C1 segment of cervical spinal cord (tissue), 14 donors: ENCODE measurements around the gene HCAR3.
"Not testable (repeated sequence)": the region's sequence is repeated elsewhere in the genome, so short reads cannot be mapped to it uniquely, and the experiment has no call there.

Experiments
- DNase-seq, 14 donors: peaks; one replicate each; lab custom pipeline; 2025; lab: John Stamatoyannopoulos, UW

Gene HCAR3

DNA sequence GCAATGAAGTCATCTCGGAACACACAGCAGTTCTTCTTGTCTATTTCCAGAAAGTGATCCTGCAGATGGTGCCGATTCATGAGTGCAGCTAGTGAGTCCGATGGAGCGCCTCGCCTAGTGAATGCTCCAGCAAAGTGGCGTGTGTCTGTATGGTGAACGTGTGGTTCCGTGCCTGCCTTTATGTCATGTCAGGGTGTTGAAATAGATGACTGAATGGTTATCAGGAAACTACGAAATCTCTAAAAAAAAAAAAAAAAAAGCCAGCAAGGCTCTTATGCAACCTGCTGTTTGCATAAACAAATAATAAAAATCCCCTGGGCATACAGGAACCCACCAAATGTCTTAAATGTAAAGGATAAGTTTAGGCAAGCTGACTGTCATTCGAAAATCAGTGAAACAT is at the start of gene HCAR3:
Gene HCAR3 (minus strand): TSS at position 154 of the 400 bp plus-strand sequence. CDS start 74 bp downstream, at position 80.
- DNase-seq = not testable (repeated sequence)

DNA sequence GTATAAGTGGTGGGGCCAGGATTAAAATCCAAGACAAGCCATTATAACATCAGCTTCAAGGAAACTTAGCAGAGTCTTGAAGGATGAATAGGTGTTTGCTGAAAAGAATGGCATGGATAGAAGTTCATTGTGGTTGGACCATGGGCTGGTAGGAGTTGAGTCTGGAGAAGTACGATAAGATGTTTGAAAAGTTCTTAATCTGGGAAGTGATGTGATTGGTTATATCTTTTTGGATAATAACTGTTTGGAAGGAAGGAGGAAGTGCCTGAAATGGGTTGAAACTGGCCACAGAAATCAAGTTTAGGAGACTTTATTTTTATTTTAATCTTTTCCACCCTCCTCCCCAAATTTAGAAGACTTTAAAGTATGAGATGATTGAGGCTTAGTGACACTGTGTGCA is 41.0 kb upstream of the HCAR3 start:
- DNase-seq = no peak

DNA sequence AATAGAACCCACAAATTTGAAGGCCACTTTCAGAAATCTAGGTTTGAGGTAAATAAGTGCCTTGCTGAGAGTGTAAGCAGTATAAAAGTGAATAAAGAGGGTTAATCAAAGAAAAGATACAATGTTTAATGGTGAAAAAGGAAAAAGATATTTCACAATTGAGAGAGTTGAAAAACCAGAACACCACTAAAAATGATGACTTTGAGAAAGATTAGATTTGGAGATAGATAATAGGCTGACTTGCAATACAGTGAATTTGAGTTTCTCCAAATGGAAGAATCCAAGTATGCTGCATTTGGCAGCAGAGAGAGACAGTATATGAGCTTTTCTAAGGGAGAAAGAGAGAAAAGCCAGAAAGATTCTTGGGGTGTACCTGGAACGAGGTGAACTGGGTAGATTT is 38.2 kb upstream of the HCAR3 start:
- DNase-seq = no peak

DNA sequence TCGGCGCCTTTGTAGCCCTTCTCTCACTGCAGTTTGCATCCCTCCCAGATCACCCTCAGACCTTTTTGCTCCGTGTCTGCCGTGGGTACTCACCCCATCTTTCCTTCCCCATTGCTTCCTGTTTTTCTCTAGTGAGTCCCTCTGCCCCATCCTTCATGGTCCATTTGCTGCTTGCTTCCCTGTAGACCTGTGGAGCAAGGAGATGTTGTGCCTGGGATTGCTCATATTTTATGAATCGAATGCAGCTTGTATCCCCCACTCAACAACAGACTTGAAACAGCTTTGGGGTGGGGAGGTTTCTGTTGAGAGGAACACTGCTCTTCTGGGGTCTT is 36.7 kb upstream of the HCAR3 start:
- DNase-seq = peak in 1 of 14 donors; percentile 31

DNA sequence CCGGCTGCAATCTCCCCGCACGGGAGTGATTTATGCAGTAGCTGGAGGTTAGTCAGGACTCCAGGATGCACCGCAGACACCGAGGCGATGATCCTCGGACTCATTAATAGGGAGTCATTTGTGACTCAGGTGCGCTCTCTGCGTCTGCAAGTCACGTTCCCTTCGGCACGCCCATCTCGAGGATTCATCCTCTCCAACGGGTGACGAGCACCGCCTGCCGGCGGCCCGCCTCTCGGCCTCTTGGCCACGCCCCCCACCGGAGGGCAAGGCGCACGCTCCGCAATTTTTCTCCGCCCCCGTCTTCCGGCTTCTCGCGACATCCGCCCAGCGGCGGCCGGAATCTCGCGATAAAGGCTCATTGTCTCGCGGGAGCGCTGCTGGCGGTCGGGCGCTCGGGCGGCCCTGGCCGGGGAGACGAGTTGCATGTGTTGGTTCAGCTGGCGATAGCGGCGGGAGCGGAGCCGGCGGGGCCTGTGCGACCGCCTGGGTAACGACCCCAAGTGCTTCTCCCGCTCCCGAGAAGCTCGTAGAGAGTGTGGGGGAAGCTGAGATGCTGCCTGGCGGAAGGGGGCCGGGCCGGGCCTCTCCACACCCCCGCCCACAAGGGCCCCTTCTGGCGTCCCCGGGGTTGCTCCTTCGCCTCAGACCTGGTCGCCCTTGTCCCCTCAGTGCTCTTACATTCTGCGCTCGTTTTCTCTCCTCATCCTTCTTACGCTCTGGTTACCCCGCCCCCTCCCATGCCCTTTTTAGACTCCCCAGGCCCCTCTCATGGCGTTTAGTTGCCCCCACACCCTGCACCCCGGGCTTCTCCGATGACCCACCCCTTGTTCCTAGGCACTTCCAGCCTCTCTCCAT is 36.1 kb upstream of the HCAR3 start, which contains the start of gene DENR:
Gene DENR (plus strand): TSS at position 361 of the 855 bp plus-strand sequence. CDS start 878 bp downstream, outside the sequence.
- DNase-seq = peak; percentile 85 to 97 (median 94)

DNA sequence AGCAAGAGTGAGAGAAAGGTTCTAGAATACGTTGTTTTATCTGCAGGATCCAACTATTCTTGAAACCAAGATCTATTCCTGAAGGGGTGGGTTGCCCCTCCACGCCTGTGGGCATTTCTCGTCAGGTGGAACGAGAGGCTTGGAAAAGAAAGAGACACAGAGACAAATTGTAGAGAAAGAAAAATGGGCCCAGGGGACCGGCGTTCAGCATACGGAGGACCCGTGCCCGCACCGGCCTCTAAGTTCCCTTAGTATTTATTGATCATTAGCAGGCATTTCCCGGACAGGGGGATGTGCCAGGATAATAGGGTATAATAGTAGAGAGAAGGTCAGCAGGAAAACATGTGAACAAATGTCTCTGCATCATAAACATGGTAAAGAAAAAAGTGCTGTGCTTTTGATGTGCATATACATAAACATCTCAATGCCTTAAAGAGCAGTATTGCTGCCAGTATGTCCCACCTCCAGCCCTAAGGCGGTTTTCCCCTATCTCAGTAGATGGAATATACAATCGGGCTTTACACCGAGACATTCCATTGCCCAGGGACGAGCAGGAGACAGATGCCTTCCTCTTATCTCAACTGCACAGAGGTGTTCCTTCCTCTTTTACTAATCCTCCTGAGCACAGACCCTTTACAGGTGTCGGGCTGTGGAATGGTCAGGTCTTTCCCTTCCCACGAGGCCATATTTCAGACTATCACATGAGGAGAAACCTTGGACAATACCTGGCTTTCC is 34.3 kb upstream of the HCAR3 start:
- not testable (repeated sequence) for DNase-seq

DNA sequence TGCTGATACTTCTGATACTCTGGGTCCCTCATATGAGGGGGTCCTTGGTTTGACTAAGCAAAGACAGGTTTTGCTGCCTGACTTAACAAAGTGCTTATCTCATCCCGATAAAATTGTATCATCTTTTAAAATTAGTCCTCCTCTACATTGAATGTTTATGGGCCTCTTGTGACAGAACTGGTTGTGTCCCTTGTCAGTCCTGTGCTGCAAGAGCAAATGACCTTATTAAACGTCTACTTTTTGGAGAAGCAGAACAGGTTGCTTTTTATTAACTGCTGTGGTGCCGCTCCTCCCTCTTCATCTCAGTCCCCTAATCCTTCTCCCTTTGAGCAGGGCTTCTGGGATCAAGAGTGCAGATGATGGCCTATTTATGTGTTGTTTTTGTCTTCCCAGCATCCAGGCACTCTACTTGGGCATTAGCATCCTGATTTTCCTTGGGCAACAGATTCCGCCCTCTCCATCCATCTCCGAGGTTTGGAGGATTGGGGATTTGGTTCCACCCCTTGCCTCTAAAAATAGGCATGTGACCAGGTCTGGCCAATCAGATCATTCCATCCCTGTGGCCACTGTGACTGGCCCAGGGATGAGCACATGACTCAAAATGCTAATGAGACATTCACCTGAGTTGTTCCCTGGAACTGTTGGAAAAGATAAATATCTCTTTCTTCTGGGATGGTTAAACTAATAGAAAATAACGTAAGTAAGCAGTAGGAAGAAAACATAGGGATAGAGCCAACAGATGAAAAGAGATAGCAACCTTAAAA is 33.1 kb upstream of the HCAR3 start:
- no peak for DNase-seq

DNA sequence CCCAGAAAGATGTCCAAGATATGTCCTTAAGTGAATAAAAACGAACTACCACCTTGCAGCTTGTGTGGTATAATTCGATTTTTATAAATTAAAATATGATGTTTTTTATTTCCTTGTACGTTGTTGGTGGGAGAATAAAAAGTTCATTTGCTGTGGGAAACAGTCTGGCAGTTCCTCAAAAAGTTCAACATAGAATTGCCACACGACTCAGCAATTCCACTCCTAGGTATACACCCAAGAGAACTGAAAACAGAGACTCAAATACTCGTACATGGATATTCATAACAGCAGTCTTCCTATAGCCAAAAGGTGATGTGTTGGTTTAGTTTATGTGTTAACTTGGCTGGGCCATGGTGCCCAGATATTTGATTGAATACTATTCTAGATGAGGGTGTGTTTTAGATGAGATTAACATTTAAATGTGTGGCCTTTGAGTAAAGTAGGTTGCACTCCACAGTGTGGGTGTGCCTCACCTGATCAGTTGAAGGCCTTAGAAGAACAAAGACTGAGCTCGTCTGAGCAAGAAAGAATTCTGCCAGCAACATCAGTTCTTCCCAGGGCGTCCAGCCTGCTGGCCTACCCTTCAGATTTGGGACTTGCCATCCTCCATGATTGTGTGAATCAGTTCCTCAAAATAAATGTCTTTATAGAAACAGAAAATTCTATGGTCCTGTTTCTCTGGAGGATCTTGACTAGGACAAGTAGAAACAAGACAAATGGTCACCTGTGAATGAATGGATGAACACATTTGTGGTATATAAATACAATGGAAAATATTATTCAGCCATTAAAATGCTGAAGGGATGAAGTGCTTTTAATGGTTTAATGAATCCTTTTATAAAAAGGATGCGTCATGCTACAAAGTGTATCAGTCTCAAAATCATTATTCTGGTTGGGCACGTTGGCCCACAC is 30.9 kb upstream of the HCAR3 start:
- no peak for DNase-seq

DNA sequence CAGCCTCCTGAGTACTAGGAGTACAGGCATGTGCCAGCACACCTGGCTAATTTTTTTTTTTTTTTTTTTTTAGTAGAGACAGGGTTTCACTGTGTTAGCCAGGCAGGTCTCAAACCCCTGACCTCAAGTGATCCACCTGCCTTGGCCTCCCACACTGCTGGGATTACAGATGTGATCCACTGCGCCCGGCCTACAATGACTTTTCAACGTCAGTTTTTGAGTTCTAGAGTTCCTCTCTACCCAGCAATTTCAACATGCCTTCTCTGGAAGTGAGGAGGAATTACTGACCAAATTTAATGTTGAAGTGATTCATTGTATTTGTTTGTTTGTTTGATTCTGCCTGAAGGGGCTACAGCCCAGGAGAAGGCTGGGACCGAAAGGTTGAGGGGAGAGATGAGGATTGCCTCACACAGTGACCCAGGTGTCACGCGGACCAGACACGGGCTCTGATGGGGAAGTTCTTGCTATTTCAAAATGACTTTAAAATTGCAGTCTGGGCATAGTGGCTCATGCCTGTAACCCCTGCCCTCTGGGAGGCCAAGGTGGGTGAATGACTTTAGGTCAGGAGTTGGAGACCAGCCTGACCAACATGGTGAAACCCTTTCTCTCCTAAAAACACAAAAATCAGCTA is 27.4 kb upstream of the HCAR3 start:
- peak in 4 of 14 donors; percentile 3 to 22 (median 8) for DNase-seq

DNA sequence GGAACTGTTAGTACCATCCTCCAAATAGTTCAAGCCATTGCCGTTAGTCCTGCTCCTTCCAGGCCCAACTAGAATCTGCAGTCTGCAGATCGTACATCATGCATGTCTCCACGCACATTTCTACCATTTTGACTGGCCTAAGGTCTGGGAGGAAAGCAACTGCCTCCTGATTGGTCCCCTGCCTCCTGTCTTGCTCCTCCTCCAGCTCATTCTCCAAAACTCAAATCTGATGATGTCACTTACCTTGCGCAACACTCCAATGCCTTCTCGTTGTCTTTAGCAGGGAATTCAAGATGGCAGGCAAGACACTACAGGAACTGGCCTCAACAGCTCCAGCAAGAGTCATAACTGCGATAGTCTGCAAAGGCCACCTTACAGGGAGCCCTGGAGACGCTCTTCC is 23.7 kb upstream of the HCAR3 start:
- no peak for DNase-seq

DNA sequence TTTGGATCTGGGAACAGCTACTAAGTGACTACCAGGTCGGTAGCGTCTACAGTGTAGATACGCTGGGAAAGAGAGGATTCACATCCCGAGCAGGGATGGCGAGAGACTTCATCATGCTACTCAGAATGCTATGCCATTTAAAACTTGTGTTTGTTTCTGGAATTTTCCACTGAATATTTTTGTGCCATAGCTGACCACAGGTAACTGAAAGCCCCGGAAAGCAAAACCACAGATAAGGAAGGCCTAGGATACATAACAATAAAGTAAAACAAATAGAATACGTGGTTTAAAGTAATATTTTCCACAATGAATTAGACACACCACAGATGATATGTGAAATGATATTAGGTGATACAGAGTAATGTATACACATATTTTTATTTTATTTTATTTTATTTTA is 22.0 kb upstream of the HCAR3 start:
- no peak for DNase-seq

DNA sequence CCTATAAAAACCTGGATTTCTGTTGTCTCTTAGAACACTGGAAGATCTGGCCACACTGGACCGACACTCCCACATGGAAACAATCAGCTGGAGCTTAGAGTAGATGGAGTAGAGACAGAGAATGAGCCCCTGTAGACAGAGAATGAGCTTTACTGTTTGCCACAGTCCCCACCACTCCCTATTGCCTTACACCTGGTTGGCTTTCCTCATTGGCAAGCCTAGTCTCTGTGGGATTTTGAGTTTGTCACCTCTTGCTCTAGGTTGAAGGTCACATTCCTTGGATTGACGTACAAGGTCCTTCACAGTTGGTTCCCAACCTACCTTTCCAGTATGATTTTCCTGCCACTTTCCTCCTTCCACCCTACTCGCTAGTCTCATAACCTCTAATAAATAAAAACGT is 16.0 kb upstream of the HCAR3 start:
- DNase-seq = no peak

DNA sequence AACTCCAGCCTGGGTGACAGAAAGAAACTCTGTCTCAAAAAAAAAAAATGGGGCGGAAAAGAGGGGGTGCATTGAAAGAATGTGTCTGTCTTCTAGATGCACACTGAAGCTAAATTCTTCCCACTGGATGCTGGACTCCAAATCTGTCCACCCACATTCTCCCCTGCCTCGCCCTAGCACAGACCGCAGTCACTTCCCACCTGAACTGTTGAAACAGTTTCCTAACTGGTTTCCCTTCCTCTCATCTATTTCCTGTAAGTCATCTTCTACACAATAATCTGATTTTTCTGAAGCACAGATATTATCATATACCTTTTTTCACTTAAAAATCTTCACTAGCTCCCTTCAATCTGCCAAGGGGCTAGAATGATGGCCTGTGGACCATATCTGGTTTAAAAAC is 15.6 kb upstream of the HCAR3 start:
- no peak for DNase-seq

DNA sequence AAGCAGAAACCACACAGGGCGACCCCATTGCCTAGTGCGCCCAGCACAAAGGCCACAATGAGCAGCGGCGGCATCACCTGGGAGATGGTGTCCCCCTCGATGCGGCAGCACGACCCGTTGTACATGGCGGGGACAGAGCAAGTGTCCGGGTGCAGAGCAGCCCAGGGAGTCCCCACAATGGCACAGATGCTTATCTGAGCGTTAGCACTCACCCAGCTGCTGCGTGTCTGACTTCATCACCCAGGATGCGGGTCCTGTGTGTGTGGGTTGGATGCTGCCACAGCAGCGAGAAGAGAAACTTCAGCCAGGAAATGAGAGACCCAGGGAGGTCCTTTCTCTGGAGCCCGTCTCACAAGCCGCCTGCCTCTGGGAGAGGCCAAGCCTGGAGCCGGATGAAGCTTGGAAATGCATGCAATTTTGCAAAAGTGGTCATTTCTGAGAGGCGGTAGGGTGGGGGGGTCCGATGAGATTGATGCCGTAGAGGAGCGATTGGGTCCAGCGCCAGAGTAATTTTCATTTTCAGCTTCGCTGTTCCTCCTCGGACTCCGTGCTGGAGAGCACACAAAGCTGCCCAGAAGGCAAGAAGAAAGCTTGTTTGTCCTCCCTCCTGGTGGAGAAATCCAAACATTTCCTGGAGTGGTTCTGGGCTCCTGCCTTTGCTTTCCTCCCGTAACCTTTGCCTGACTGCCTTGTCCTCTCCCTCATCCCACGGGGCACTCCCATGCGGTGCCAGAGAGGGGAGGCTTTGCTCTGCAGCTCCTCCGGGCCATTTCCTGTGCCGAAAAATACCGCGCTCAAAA is 13.8 kb upstream of the HCAR3 start, which contains the start of gene HCAR1:
Gene HCAR1 (minus strand): TSS at position 630 of the 800 bp plus-strand sequence. CDS start 505 bp downstream, at position 125.
- DNase-seq = no peak

DNA sequence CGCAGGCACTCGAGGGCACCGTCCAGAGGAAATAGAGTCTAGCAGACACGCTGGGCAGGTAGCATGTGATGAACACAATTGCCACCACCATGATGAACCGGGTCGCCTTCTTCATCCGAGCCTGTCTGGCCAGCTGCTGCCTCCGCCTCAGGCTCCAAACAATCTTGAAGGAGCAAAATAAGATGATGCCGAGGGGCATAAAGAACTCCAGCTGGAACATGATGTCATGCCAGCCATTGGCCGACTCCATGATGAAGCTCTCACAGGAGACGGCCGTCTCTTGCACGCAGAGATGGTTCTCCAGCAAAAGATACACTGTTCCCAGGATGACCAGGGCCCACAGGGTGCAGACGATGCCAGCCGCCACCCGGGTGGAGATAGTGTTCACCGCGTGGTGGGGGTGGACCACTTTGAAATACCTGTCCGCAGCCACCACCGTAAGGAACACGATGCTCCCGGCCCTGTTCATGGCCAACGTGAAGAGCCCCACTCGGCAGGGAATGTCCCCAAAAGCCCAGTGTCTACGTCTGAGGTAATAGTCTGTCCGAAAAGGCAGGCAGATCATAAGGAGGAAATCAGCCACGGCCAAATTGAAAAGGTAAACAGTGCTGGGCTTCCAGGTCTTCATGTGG is 13.1 kb upstream of the HCAR3 start:
- DNase-seq = no peak

DNA sequence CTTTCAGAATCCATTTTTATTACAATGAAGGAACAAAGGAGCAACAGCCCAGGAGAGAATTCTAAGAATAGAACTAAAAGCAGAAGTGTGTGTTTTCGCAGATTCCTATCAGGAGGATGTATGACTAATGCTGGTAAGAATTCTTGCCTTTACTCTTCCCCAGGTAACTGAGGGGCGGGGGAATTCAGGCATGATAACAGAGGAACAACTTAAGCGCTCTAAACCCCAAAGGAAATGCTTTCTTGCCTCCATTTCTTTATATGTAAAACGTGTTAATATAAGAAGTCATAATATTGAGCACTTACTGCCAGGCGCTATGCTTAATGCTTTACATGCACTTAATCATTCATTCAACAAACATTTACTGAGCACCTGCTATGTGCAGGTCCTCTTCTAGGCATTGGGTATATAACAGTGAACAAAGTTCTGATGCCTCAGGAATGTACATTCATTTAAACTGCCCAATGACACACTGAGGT is 9.5 kb upstream of the HCAR3 start:
- DNase-seq = no peak

DNA sequence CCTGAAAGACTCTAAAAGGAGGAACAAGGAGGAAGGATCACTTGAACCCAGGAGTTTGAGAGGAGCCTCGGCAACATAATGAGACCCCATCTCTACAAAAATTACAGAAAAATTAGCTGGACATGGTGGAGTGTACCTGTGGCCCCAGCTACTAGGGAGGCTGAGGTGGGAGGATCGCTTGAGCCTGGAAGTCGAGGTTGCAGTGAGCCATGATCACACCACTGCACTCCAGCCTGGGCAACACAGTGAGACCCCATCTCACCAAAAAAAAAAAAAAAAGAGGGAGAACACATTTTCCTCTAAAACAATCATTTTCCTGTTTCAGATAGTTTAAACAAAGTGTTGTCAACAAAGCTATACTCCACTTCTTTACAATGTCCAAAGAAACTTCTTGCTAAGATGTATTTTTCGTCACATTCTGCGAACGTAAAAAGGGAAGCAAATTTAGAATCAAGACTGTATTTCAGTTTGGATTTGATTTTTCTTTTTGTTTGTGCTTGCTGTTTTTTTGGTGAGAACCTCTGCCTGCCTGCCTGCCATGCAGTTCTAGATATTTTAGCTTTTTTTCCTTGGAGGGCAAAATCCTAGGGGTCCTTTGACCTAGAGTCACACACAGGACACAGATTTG is 9.0 kb upstream of the HCAR3 start:
- DNase-seq = no peak

DNA sequence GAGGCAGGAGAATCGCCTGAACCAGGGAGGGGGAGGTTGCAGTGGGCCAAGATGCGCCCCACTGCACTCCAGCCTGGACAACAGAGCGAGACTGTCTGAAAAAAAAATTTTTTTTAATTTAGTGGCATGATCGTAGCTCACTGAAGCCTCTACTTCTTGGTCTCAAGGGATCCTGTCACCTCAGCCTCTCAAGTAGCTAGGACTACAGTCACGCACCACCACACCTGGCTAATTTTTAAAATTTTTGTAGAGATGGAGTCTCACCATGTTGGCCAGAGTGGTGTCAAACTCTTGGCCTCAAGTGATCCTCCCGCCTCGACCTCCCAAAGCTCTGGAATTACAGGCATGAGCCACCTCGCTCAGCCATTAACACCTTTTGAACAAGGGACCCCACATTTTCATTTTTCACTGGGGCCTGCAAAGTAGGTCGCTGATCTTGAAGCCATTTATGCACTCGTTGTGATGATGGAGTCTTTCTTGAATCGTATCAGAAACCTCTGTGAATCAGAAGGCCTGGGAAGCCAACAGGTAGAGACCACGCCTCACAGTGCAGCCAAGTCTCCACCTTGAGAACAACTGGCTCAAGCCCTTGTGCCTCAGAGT is 8.1 kb upstream of the HCAR3 start:
- DNase-seq = no peak
